Measurements from ENCODE around the gene CRISPLD2. TPM values are rescaled to one million over a fixed set of nuclear protein-coding genes. Genes with fewer than 3 reads are reported as not detected.

The CRISPLD2 gene
- total and polyA plus RNA-seq, 9 of the 15 experiments (the other 6 are each of a cell fraction or from before 2014, with no cell fraction given) = 0.03 to 0.24 (median 0.04) TPM; not detected in 4

DNA sequence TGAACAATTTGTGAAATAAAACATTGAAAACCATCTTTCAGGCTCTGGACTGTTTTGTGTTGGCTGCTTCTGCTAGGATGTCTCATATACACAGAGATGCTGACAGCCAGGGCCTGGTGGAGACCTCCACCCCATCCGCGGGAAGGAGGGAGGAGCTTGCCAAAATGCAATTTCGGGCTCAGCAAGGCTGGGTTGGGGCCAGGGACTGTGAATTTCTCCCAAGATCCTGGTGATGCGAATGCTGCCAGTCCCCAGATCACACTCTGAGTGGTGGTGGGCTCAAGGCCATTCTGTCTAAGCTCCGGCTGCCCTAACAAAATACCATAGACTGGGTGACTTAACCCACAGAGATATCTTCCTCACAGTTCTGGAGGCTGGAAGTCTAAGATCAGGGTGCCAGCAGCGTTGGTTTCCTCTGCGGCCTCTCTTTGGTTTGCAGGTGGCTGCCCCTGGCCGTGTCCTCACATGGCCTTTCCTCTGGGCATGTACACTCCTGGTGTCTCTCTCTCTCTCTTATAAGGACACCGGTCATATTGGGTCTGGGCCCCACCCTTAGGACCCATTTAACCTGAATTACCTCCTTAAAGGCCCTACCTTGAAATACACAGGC lies 89.8 kb downstream of the CRISPLD2 start:
- Histone ChIP-seq H3K27ac (ENCODE audit: extremely low read depth, low read depth, low read length) (no peak overlapping the region), H3K27me3 (ENCODE audit: control insufficient read depth in 2 of 2, insufficient read depth in 2 of 2, low read length in 2 of 2) (peaks cover 61 to 92% of the 10 kb centered on the region in 2 experiments), H3K4me2 (ENCODE audit: insufficient read depth, low read length) (no peak overlapping the region), H3K9me3 (replicated peaks; ENCODE audit: control insufficient read depth, insufficient read depth, low read depth, low read length) (no peaks in the 10 kb centered on the region), H3K36me3 (ENCODE audit: control insufficient read depth, insufficient read depth, low read length) (no peaks in the 10 kb centered on the region), H3K4me3 (no peak overlapping the region), H3K79me2 (ENCODE audit: control insufficient read depth, insufficient read depth, low read length) (no peaks in the 10 kb centered on the region), H2AFZ (ENCODE audit: low read depth, low read length) (no peak overlapping the region), H3K4me1 (replicated peaks in 1 of 2; ENCODE audit: control insufficient read depth in 2 of 2, insufficient read depth in 2 of 2, low read length in 2 of 2) (peaks cover 3 to 7% of the 10 kb centered on the region in 2 experiments; a peak in 3 of 5 replicates), H3K9me1 (ENCODE audit: control insufficient read depth, insufficient read depth, low read length) (no peaks in the 10 kb centered on the region), H3K9ac (ENCODE audit: insufficient read depth in 1 of 2, low read depth in 2 of 2, low read length in 2 of 2) (no peak overlapping the region), H4K20me1 (replicated peaks; ENCODE audit: control insufficient read depth, insufficient read depth, low read length) (0 out of 2 replicates have a peak, but pooled peaks cover 4% of the 10 kb centered on the region)
- FAIRE-seq (no peak), DNase-seq (ENCODE audit: extremely low read depth in 1 of 4, low spot score in 3 of 4) (no peak), ATAC-seq (no peak)
- BruUV-seq (replicated peaks) = no TSS peak
- intact Hi-C loops (cut with micrococcal nuclease) (no loop called here), in situ Hi-C loops (cut with MboI) (no loop called here)
- TF ChIP-seq PTTG1 (tag; IDR thresholded peaks at IDR 0.05; ENCODE audit: low read depth) = no peak
- no peak for TF ChIP-seq MAFF (IDR thresholded peaks at IDR 0.05; ENCODE audit: low read length)
- TF ChIP-seq JUNB (CRISPR knock-in tag; conservative IDR thresholded peaks at IDR 0.05) = no peak
- TF ChIP-seq, protein P1, sequence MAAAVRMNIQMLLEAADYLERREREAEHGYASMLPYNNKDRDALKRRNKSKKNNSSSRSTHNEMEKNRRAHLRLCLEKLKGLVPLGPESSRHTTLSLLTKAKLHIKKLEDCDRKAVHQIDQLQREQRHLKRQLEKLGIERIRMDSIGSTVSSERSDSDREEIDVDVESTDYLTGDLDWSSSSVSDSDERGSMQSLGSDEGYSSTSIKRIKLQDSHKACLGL (CRISPR knock-in tag; IDR thresholded peaks at IDR 0.05; ENCODE audit: borderline replicate concordance, poor library complexity, severe bottlenecking) = no peak
- POLR2A ChIA-PET = interaction anchor here (0.8 to 1.2 kb wide), 2 partner anchors 12 to 43 kb away, joined by 3 to 4 read pairs; no protein-coding TSS in a partner anchor
- CTCF ChIA-PET (ENCODE audit: low intra/inter-chr PET ratio) = no interaction called here
- WGBS (ENCODE audit: insufficient coverage, low coverage, missing lambda C conversion rate) = 29% methylated on average over 9 of the region's 9 CpGs
